Sciatic nerve (tissue), 2 donors: ENCODE data around the gene ITGAE. TPM values are rescaled to one million over a fixed set of nuclear protein-coding genes. Genes with fewer than 3 reads are reported as not detected.

Experiments
- ATAC-seq: fragments of 200-7000 bp; cut with Tn5 transposase; one replicate; pipeline ENCODE4 v1.9.1; 2020; ENCODE audit warnings: mild to moderate bottlenecking, moderate library complexity
- DNase-seq: peaks from one replicate; pipeline ENCODE4 v3.0.0-alpha.2; 2020; ENCODE audit warnings: low spot score
- intact Hi-C: fragments of 100-400 bp; cut with DNase I; formaldehyde crosslinking; loops from one replicate; pipeline ENCODE4 v1.14.2; 2022
- total RNA-seq: library from RNA; stranded (reverse); fragmentation: NEBNext Ultra II Directional; extraction: Animal tissue kit (Norgen Biotek cat#: 25700); gene quantifications from one replicate; pipeline ENCODE4 v1.2.1, GENCODE V29; 2021
- donor health status: DM: no; HTN: no; CAD: no.
- donor health status: DM: no; HTN: no; CAD: no.

The ITGAE gene
- total RNA-seq, 1 donor from 2014 or later, result 19.3 TPM

DNA sequence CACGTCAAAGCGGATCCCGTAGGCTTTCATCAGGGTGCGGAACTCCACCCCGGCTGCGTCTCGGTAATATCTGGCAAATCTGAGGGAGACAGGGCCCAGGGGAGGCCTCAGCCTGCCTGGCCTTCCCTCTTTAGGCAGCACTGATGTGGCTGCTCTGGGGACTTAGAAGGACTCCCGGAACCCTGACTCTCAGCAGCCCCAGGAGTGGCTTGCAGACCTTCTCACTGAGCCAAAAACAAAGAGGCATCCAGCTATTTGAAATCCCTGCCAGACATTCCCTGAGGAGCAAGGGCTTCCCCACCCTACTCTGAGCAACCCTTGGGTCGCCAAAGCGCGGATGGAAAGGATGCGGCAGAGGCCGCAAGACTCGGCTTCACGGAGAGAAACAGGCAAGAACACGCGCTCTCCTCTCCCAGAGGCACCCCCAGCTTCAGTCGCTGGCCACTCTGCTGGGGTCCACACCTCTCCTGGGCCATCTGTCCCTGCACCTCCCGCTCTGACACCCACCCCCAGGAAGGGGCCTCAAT, 112.9 kb downstream of the ITGAE start:
- DNase-seq, result no peak
- intact Hi-C loops, result no loop called here
- ATAC-seq, result no peak

DNA sequence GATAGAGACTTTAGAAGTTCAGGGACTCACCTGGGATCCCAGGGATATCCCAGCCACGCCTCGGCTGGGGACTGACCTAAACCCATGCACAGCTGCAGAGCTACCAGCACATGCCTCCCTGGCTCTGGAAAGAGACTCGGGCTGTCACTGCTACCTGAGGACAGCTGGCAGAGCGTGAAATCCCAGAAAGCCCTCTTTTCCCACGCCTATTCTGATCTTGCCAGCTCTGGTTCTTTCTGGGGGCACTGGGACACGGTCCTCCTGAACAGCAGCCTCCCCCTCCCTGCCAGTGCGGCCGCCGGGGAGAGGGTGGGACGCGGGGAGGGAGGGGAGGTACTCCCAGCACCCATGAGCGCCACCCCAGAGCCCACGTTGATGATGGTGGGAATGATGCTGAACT, 115.8 kb downstream of the ITGAE start:
- intact Hi-C loops, result no loop called here
- DNase-seq, result no peak
- ATAC-seq, result no peak

DNA sequence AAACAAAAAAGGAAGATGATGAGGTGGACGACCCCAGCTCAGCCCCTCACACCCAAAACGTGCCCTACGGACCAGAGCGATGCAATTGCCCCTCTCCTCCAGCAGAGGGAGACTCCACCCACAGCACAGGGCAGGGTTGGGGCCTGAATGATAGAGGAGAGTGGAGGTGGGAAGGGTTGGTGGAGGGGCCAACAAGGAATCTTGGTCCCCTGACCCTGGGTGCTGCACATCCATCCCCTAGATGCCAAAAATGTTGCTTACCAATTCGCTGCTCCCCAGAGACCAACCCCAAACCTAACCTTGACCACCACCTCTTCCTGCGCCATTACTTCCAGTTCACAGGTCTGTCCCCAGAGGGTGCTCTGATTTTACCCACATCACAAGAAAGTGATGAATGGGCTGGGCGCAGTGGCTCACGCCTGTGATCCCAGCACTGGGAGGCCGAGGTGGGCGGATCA, 117.9 kb downstream of the ITGAE start:
- no peak for DNase-seq
- peak; percentile 71 for ATAC-seq
- intact Hi-C loops, result no loop called here

DNA sequence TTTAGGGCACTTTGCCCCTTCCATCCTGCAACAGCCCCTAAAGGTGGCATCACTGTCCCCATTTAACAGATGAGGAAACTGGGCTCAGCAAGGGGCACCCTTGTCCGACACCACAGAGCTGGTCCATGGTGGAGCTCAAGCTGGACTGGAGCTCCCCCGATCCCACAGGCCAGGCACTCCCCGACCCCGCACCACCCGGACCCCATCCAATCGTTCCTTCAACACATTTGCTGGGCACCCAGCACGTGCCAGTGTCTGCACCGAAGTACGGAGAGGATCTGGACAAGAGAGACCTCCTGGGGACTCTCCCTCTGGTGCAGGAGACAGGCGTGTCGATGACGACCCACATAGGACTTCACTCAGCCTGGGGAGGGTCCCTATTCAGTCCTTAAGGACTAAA, 119.0 kb downstream of the ITGAE start:
- intact Hi-C loops, result no loop called here
- ATAC-seq (no peak), DNase-seq (no peak)

DNA sequence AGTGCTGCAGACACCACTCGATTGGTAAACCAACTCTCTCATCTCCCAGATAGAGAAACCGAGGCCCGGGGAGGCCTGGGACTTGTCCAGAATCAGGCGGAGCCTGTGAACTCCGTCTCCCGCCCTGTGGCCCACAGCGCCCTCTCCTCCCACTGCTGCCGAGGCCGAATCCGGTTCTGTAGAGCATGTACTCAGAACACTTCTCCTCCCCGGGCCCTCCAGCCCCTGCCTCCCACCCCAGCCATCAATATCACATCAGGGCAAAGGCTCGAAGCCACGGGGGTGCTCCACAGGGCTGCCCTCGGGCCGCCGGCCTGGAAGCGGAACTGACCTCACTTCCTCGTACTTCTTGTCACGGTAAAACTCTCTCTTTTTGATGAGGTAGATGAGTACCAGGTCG, 119.4 kb downstream of the ITGAE start:
- DNase-seq, result no peak
- no peak for ATAC-seq
- intact Hi-C loops, result no loop called here

DNA sequence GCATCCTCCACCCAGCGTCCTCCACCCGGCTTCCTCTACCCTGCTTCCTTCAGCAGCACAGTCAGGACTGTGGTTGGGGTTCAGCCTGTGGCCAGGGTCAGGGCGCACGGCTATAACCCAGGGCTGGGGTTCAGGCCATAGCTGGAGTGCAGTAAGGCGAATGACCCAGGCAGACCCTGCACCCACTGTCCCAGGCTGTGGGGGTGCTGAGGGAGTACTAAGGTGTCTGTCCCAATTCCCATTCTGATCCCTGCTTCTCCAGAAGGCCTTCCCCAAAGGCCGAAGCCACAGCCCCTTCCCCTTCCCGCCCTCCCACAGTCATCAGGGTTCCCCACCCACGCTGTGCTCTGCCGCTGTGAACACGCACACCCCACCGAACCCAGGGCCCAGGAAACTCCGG, 119.9 kb downstream of the ITGAE start:
- DNase-seq (no peak), ATAC-seq (no peak)
- intact Hi-C loops, result no loop called here

DNA sequence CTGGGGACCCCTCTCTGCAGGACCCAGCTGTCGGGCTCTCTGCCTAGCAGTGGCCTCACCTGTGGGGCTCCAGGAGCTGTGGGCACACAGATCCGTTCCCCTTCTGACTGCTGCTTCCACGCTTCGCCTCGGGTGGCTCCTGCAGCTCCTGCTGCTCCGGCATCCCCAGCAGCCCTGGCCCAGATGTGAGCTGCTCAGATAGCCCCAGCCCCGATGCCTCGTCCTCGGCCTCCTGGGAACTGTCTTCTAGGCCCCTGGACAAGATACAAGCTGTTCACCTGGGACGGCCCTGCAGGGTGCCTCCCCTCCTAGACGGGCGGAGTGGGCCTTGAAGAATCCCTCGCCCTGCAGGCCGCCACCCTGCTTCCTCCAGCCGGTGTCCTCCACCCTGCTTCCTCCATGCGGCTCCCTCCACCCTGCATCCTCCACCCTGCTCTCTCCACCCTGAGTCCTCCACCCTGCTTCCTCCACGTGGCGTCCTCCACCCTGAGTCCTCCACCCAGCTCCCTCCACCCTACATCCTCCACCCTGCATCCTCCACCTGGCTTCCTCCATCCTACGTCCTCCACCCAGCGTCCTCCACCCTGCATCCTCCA, 121.4 kb downstream of the ITGAE start:
- DNase-seq, result no peak
- ATAC-seq, result no peak
- intact Hi-C loops, result no loop called here

DNA sequence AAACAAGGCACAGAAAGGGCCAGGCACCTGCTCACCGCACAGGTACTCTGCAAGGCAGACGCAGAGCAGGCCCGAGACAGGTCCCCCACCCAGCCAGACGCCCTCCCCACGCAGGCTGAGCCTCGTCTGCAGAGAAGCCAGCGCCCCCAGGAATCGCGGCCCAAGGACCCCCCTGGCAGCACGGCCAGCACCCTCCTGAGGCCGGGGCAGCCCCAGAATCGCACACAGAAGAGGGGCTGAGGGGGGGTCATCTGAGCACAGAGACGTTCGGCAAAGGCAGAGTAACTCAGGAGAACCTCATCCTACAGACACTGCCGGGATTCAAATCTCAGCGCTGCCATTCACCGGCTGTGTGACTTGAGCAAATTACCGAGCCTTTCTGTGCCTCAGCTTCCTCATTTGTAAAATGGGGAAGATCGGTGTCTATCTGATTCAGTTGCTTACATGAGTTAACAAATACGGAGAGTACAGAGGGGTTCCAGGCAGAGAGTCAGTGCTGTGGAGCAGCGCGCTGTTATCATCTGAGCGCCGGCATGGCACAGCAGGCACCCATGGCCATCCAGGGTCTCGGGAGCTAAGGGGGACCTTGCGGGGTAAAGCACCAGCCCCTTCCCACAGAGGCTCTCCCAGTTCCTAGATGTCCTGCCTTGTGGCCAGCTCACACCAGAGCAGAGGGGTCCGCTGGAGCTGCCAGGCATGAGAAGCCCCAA, 122.0 kb downstream of the ITGAE start:
- intact Hi-C loops, result no loop called here
- ATAC-seq (peak; percentile 9), DNase-seq (no peak)

DNA sequence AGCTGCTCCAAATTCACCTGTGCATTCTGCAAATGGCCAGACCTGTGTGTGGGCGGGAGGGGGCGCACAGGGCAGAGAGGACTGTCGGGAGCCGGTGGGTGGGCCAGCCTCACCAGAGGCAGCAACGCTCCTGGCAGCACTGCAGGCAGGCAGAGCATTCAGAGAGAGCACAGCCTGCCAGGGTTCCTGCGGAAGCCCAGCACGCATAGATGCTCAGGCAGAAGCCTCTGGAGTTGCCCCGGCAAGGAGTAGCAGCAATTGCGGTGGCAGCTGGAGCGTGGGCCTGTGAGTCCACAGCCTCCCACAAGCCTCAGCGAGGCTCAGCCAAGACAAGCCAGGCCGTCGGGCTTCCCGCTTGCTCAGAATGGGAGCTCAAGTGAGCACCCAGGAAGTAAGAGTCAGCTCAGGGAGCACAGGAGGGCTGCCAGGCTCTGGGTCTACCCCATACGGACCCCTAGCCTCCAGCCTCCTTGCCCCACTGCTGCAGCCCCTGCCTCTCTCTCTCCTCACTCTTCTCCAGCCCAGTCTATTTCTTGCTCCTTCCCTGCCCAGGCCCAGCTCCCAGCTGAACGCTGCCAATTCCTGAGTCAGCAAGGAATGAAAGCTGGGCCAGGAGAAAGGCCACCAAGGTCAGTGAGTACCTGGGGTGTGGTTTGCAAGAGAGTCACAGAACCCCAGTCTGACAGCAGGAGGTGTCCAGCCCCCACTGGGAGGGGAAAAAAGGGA, 122.7 kb downstream of the ITGAE start:
- DNase-seq (no peak), ATAC-seq (no peak)
- intact Hi-C loops, result no loop called here

DNA sequence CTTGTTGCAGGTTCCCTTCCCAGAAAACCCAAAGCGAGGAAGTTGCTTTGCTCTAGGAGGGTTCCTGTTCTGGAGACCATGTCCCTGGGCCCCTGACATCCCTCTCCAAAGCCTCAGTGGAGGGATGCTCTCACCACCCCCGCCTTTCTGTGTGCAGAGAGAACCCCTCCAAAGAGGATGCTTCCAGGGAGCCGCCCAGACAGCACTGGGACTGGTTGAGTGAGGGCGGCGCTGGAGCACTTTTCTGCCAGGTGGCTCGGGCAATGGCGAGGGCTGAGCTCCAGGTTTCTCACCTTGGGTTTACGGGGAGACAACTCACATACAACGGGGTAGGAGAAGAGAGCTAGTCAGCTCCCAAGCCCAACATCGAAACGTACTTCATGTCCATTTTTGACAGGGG, 125.1 kb downstream of the ITGAE start:
- DNase-seq (no peak), ATAC-seq (no peak)
- intact Hi-C loops, result no loop called here

DNA sequence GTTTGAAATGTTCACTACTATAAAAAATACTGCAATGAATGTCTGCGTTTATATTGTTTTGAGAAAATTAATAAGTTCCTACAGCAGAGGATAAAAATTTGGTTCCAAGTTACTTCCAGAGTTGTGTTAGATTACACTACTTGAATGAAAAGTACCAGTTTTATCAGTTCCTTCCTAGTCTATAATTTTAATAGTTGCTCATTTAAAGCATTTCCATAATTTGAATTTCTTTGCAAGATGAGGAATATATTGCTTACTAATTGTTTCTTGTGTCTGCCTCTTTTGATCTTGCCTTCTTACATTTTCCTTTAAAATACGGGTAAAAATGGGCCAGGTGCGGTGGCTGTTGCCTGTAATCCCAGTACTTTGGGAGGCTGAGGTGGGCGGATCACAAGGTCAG, 128.4 kb downstream of the ITGAE start:
- intact Hi-C loops, result no loop called here
- DNase-seq, result no peak
- ATAC-seq, result no peak

DNA sequence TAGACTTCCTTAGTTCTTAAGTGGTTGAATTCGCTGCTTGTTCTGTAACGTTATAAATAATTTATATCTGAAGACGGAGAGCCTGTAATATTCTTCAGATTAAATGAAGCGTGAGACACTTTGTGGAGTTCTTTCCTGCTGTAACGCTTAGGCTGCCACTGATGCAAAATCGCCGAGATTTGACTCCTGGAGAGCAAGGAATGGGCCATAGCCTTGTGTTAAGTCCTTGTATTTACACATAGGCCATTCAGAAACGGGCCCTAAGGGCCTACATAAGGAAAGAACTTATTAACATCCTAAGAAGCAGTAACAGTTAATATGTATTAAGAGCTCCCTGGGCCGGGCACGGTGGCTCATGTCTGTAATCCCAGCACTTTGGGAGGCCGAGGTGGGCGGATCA, 131.4 kb downstream of the ITGAE start:
- no peak for ATAC-seq
- no peak for DNase-seq
- intact Hi-C loops, result no loop called here

DNA sequence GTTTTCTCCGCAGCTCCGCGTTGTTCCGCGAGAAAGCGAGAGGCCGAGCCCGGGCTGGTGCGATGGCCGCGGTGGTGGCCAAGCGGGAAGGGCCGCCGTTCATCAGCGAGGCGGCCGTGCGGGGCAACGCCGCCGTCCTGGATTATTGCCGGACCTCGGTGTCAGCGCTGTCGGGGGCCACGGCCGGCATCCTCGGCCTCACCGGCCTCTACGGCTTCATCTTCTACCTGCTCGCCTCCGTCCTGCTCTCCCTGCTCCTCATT, 132.0 kb downstream of the ITGAE start:
- ATAC-seq (no peak), DNase-seq (no peak)
- intact Hi-C loops, result no loop called here

DNA sequence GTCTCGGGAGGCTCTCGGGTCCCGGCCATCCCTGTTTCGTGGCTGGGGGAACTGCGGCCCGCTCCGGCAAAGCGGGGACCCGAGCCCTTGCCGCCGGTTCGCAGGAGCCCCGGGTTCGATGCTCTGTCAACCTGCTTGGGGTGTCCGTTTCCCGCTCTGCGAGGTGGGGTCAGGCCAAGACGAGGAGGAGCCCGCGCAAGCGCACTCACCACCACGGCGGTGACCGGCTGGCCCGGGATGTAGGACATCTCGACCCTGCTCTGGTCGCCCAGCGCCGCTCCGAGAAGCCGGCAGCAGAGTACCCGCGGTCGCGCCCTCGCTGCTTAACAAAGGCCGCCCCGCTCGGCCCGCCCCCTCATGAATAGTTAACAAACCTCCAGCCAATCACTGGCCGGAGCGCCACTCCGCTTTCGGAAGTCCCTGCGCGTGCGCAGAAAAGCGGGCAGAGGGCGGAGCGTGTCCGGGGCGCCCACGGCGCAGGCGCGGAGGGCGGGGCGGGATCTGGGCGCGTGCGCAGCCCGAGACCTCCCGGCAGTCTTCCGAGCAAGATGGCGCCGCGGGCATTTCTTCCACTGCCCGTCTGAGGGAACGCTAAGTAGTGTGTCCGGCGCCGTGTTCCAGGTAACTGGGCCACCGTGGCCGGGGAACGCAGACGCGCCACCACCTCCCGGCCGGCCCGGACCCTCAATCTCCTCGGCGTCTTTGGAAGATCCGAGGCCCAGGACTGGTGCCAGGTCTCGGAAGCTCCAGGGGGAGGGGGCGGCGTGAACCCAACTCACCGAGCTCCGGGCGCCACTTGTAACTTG, 132.5 kb downstream of the ITGAE start, which contains the start of the genes EMC6 and TAX1BP3:
TSS of gene EMC6 (plus strand) at position 534 of the 806 bp plus-strand sequence. CDS start 335 bp downstream, outside the sequence.
TSS of gene TAX1BP3 (minus strand) at position 300 of the 806 bp plus-strand sequence. CDS start at position 248, 52 bp downstream.
- ATAC-seq, result peak; percentile 97
- peak; percentile 99 for DNase-seq
- intact Hi-C loops, result no loop called here

DNA sequence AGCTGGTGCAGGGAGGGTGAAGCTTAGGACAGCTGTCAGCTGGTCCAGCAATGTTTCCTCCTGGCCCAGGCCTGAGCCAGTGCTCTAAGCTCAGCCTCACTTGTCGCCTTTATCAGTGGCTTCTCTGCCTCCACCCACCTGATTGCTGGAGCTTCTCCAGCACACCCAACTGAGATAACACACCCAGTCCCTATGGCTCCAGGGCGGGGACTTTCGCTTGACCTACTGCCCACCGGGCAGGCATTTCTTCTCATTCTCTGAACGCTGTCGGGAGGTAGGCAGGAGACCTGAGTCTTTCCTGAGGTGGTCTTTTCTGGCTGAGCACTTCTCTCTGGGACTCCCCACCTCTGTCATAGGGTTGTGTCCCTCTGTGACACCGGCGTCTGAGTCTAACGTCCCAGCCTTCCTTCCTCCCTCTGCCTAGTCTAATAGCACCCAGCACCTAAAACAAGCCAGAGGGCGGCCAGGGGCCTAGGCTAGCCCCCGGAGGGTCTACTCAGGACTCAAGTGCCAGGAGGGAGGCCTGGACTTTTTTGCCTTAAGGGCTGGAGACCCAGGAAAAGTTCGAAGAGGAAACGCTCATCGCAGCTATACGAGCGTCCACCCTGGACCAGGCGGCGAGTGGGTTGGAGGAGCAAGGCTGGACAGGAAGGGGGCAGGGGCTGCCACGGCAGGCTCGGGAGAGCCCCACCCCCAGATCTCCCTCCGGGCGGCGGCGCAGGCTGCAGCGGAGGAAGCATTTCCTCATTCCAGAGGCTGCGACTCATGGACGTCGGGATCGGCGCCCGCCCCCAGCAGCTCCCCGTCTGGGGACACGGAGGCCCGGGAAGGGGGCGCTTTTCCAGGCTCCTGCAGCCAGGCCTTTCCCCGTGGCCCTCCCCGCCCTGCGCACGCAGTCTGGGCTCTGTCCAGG, 133.4 kb downstream of the ITGAE start:
- intact Hi-C loops, result no loop called here
- DNase-seq (peak; percentile 94), ATAC-seq (peak; percentile 89)

DNA sequence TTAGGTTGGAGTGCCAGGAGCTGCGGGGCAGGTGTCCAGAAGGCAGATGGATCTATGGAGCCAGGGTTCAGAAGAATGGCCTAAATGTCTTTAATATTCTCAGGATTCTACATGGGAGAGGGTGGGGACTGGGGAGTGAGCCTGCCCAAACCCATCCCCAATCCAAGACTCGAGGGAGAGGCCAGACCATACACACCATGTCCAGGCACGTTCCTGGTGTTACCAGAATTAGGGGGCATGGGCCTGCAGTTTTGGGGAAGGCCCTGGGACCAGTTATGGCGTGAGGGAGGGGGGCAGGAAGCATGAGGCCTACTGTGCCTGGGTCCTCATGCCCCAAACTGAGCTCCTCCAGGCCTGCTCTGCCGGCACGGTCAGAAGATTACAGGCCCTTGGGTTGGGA, 134.5 kb downstream of the ITGAE start:
- intact Hi-C loops, result no loop called here
- ATAC-seq (no peak), DNase-seq (no peak)

DNA sequence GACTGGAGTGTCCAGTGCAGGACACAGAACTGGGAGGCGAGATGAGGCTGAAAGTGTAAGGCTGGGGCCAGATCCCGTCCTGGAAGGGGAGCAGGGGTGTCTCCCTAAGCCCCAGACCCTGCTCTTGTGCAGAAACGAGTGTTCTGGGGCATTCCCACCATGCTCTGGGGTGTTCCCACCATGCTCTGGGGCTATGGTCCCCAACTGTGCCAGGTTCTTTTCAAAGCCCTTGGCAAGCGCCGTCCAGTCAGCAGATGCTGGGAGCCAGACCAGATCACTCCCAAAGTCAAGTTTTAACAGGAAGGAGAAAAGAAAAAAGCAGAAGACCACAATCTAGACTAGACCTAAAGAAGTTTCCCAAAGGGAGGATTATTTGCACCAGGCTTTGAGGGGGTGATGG, 135.2 kb downstream of the ITGAE start:
- ATAC-seq, result no peak
- no peak for DNase-seq
- intact Hi-C loops, result no loop called here
